ENCODE results near the gene ATP4A.
A peak's percentile ranks its signal among the peaks of the same experiment; 100 is the strongest.
"Not testable (repeated sequence)": the region's sequence is repeated elsewhere in the genome, so short reads cannot be mapped to it uniquely, and the experiment has no call there.

The ATP4A gene

GRCh38 chr19:35563207-35563829, at the start of gene ATP4A:
TSS of gene ATP4A (minus strand) at chr19:35563658. CDS start at chr19:35563629, 29 bp downstream.
- no peak for DNase-seq
- no peak for ATAC-seq

- ATAC-seq, result peak; percentile 93
- DNase-seq, result peak; percentile 96
Measured at GRCh38 chr19:35612559-35613321, 49.3 kb upstream of the ATP4A start, which contains the start of gene HAUS5. TSS of gene HAUS5 (plus strand) at chr19:35612735. CDS start at chr19:35612795, 60 bp downstream.

- ATAC-seq (no peak), DNase-seq (no peak)
Measured at GRCh38 chr19:35612224-35612558, 48.7 kb upstream of the ATP4A start.

- no peak for DNase-seq
- no peak for ATAC-seq
Measured at GRCh38 chr19:35609851-35610353, 46.4 kb upstream of the ATP4A start.

- ATAC-seq, result no peak
Measured at GRCh38 chr19:35608251-35608650, 44.8 kb upstream of the ATP4A start.

GRCh38 chr19:35607661-35608060, 44.2 kb upstream of the ATP4A start:
- ATAC-seq (no peak), DNase-seq (no peak)

More at GRCh38 chr19:35608251-35608650, 44.8 kb upstream of the ATP4A start:
- no peak for DNase-seq

- DNase-seq, ATAC-seq: not testable (repeated sequence)
Measured at GRCh38 chr19:35607170-35607569, 43.7 kb upstream of the ATP4A start.

- not testable (repeated sequence) for DNase-seq, ATAC-seq
Measured at GRCh38 chr19:35604436-35604835, 41.0 kb upstream of the ATP4A start.

GRCh38 chr19:35601971-35602370, 38.5 kb upstream of the ATP4A start:
- DNase-seq (no peak), ATAC-seq (no peak)

GRCh38 chr19:35596366-35596999, 33.0 kb upstream of the ATP4A start:
- ATAC-seq, result peak; percentile 71
- peak; percentile 27 for DNase-seq

- ATAC-seq (no peak), DNase-seq (no peak)
Measured at GRCh38 chr19:35595928-35596327, 32.5 kb upstream of the ATP4A start.

GRCh38 chr19:35595026-35595425, 31.6 kb upstream of the ATP4A start:
- DNase-seq, ATAC-seq: not testable (repeated sequence)

- ATAC-seq, result no peak
- DNase-seq, result no peak
Measured at GRCh38 chr19:35592226-35592625, 28.8 kb upstream of the ATP4A start.

- no peak for ATAC-seq
Measured at GRCh38 chr19:35590875-35591274, 27.4 kb upstream of the ATP4A start.

GRCh38 chr19:35587321-35587720, 23.9 kb upstream of the ATP4A start:
- no peak for ATAC-seq
- DNase-seq, result no peak

More at GRCh38 chr19:35590875-35591274, 27.4 kb upstream of the ATP4A start:
- no peak for DNase-seq

GRCh38 chr19:35585848-35586247, 22.4 kb upstream of the ATP4A start, which contains the start of gene PMIS2:
TSS of gene PMIS2 (plus strand) at chr19:35586173. CDS start at chr19:35586260, 87 bp downstream.
- DNase-seq, result peak; percentile 28
- no peak for ATAC-seq

GRCh38 chr19:35582760-35583159, 19.3 kb upstream of the ATP4A start:
- ATAC-seq (no peak), DNase-seq (no peak)

- DNase-seq, result no peak
- ATAC-seq, result no peak
Measured at GRCh38 chr19:35578707-35579106, 15.2 kb upstream of the ATP4A start.

- ATAC-seq (no peak), DNase-seq (no peak)
Measured at GRCh38 chr19:35577918-35578317, 14.5 kb upstream of the ATP4A start.

GRCh38 chr19:35571406-35571965, 8.0 kb upstream of the ATP4A start:
- no peak for DNase-seq
- no peak for ATAC-seq

- DNase-seq (no peak), ATAC-seq (no peak)
Measured at GRCh38 chr19:35569281-35569781, 5.9 kb upstream of the ATP4A start.

GRCh38 chr19:35566738-35567137, 3.3 kb upstream of the ATP4A start:
- ATAC-seq, result no peak

More at GRCh38 chr19:35566738-35567137, 3.3 kb upstream of the ATP4A start:
- no peak for DNase-seq

Data from stimulated activated naive CD8-positive, alpha-beta T cell treated with anti-CD3 and anti-CD28 coated beads, Interleukin-15, Interleukin-2, amounts not matched to agents 100 U/mL and 50 U/mL, for 24 hours (primary cell).